GM12864 (cell line): Measurements from ENCODE around the gene GALNT12.

ENCODE experiments used
- DNase-seq: peaks from one replicate; pipeline ENCODE4 v3.0.0-alpha.2; 2011; ENCODE audit warnings: low read depth
- H3K4me3 ChIP-seq: 2 replicates; pipeline ENCODE4 v1.5.1; 2011; ENCODE audit warnings: mild to moderate bottlenecking, low read depth, low read length, control low read depth
- CTCF ChIP-seq: IDR thresholded peaks from 2 replicates; pipeline ENCODE4 v1.5.1; 2011; ENCODE audit warnings: low read depth, mild to moderate bottlenecking, moderate library complexity, low read length, control low read depth, inconsistent platforms; ENCODE audit errors: missing control alignments

Gene GALNT12

GRCh38 chr9:98896632-98897031 is 89.2 kb downstream of the GALNT12 start:
- H3K4me3 ChIP-seq = no peak overlapping the region
- no peak for TF ChIP-seq CTCF
- DNase-seq = no peak

GRCh38 chr9:98897745-98898144 is 90.3 kb downstream of the GALNT12 start:
- DNase-seq = no peak
- no peak for TF ChIP-seq CTCF
- no peak overlapping the region for H3K4me3 ChIP-seq

- TF ChIP-seq CTCF = no peak
- DNase-seq = no peak
- no peak overlapping the region for H3K4me3 ChIP-seq
Measured at GRCh38 chr9:98899408-98900056, 92.1 kb downstream of the GALNT12 start.
